K562 (cell line): ENCODE data around the gene PRDM16. TPM values are rescaled to one million over a fixed set of nuclear protein-coding genes. Genes with fewer than 3 reads are reported as not detected.

Experiments
- ATAC-seq: fragments of 200-7000 bp; cut with Tn5 transposase; 3 replicates; pipeline ENCODE4 v1.9.1; 2020; ENCODE audit warnings: moderate library complexity
- BruUV-seq: library from RNA; stranded (reverse); fragments of 400-500 nt; replicated peaks from 2 replicates; lab custom pipeline; 2021; lab: Mats Ljungman, UMichigan
- CTCF ChIA-PET: fragments of 300-600 bp; formaldehyde crosslinking; extraction: SDS; loops from one replicate; lab custom pipeline; 2021; ENCODE audit warnings: low intra/inter-chr PET ratio; lab: Yijun Ruan, JAX
- POLR2A ChIA-PET: fragments of 300-600, 350-650 bp; sonication (Branson Sonifier 250); formaldehyde crosslinking; extraction: SDS; loops from one replicate; lab custom pipeline; 2021; ENCODE audit warnings: antibody characterized with exemption, inconsistent platforms; lab: Yijun Ruan, JAX
- DNase-seq, 4 experiments: peaks; one replicate each; pipeline versions ENCODE4 v3.0.0 to v3.0.0-alpha.2; 2011 to 2018; ENCODE audit warnings: low spot score in 3 of 4, mixed read lengths in 3 of 4; ENCODE audit errors: extremely low read depth in 1 of 4
- FAIRE-seq: peaks from 2 replicates; lab custom pipeline; 2011; peaks lifted over from hg19 to GRCh38; lab: Jason Lieb, UNC
- H2AFZ ChIP-seq: 2 replicates; pipeline ENCODE4 v1.6.0; 2011; ENCODE audit warnings: low read depth, low read length, control low read depth, inconsistent platforms
- H3K27ac ChIP-seq: fragments of 200-600 bp; 3 replicates; pipeline ENCODE4 v1.8.0; 2011; ENCODE audit warnings: low read depth, mild to moderate bottlenecking, control low read depth, inconsistent platforms, low read length, moderate library complexity, mixed read lengths; ENCODE audit errors: extremely low read depth
- H3K27me3 ChIP-seq, 2 experiments: fragments of 300-600 bp in 1 of 2; 2 replicates in 1 of 2; 3 replicates in 1 of 2; pipeline versions ENCODE4 v1.6.0 to v1.8.0; 2011; ENCODE audit warnings: inconsistent platforms in 2 of 2, low read length in 2 of 2, mild to moderate bottlenecking in 1 of 2, mixed read lengths in 1 of 2, moderate library complexity in 1 of 2; ENCODE audit not compliant: control insufficient read depth in 2 of 2, insufficient read depth in 2 of 2
- H3K36me3 ChIP-seq: fragments of 300-600 bp; 3 replicates; pipeline ENCODE4 v1.8.0; 2011; ENCODE audit warnings: mild to moderate bottlenecking, low read length, inconsistent platforms; ENCODE audit not compliant: control insufficient read depth, insufficient read depth
- H3K4me1 ChIP-seq, 2 experiments: fragments of 200-600 bp in 1 of 2; replicated peaks in 1 of 2; 2 replicates in 1 of 2; 3 replicates in 1 of 2; pipeline versions ENCODE4 v1.5.1 to v1.8.0; 2011; ENCODE audit warnings: inconsistent platforms in 2 of 2, low read length in 2 of 2, mild to moderate bottlenecking in 1 of 2, mixed read lengths in 1 of 2, moderate library complexity in 1 of 2; ENCODE audit not compliant: control insufficient read depth in 2 of 2, insufficient read depth in 2 of 2
- H3K4me2 ChIP-seq: 2 replicates; pipeline ENCODE4 v1.6.1; 2011; ENCODE audit warnings: low read length, control low read depth, inconsistent platforms, mixed read lengths; ENCODE audit not compliant: insufficient read depth
- H3K4me3 ChIP-seq: fragments of 200-600 bp; sonication (generic), shearing (Covaris generic); 2 replicates; pipeline ENCODE4 v1.5.1; 2016; ENCODE audit warnings: control low read depth, inconsistent platforms
- H3K79me2 ChIP-seq: fragments of 200-600 bp; 3 replicates; pipeline ENCODE4 v1.8.0; 2011; ENCODE audit warnings: low read length, inconsistent platforms; ENCODE audit not compliant: control insufficient read depth, insufficient read depth
- H3K9ac ChIP-seq, 2 experiments: 2 replicates each; pipeline versions ENCODE4 v1.6.0 to v1.6.1; 2011; ENCODE audit warnings: low read depth in 2 of 2, low read length in 2 of 2, control low read depth in 1 of 2, inconsistent platforms in 1 of 2, mild to moderate bottlenecking in 1 of 2, mixed read lengths in 1 of 2; ENCODE audit not compliant: insufficient read depth in 1 of 2
- H3K9me1 ChIP-seq: one replicate; pipeline ENCODE4 v1.6.0; 2011; ENCODE audit warnings: inconsistent platforms, mild to moderate bottlenecking, low read length, moderate library complexity; ENCODE audit not compliant: control insufficient read depth, insufficient read depth
- H3K9me3 ChIP-seq: replicated peaks from 2 replicates; pipeline ENCODE4 v1.5.1; 2011; ENCODE audit warnings: low read depth, low read length, inconsistent platforms; ENCODE audit not compliant: control insufficient read depth, insufficient read depth
- H4K20me1 ChIP-seq: replicated peaks from 2 replicates; pipeline ENCODE4 v1.6.1; 2011; ENCODE audit warnings: low read length, inconsistent platforms, mixed read lengths; ENCODE audit not compliant: control insufficient read depth, insufficient read depth
- ATF3 ChIP-seq, 2 experiments: fragments of 450-650 bp in 1 of 2; sonication (generic) in 1 of 2; formaldehyde crosslinking in 1 of 2; IDR thresholded peaks in 1 of 2; conservative IDR thresholded peaks in 1 of 2; 2 replicates each; pipeline versions ENCODE4 v1.6.1 to v1.8.1; 2016 to 2023; ENCODE audit warnings: mild to moderate bottlenecking in 2 of 2, moderate library complexity in 2 of 2, inconsistent platforms in 1 of 2, missing genetic modification reagents in 1 of 2
- E2F5 ChIP-seq: sonication (generic); formaldehyde crosslinking; IDR thresholded peaks from 2 replicates; pipeline ENCODE4 v1.8.0; 2022; ENCODE audit warnings: mild to moderate bottlenecking, missing genetic modification reagents
- ELK1 ChIP-seq: sonication (generic); formaldehyde crosslinking; IDR thresholded peaks from 2 replicates; pipeline ENCODE4 v1.8.1; 2022; ENCODE audit warnings: missing genetic modification reagents
- ETV5 ChIP-seq: sonication (generic); formaldehyde crosslinking; IDR thresholded peaks from 2 replicates; pipeline ENCODE4 v1.4.0; 2020; ENCODE audit warnings: low read depth, mild to moderate bottlenecking, missing genetic modification reagents
- HIVEP1 ChIP-seq: fragments of 250-450 bp; sonication (Bioruptor Pico); IDR thresholded peaks from 2 replicates; pipeline ENCODE4 v1.4.0; 2020; ENCODE audit warnings: mild to moderate bottlenecking
- IRF1 ChIP-seq: sonication (generic); formaldehyde crosslinking; IDR thresholded peaks from 2 replicates; pipeline ENCODE4 v1.8.0; 2022; ENCODE audit warnings: missing genetic modification reagents, mild to moderate bottlenecking, borderline replicate concordance
- NCOA1 ChIP-seq: fragments of 450-650 bp; IDR thresholded peaks from 2 replicates; pipeline ENCODE4 v1.6.1; 2016; ENCODE audit warnings: low read depth
- NFE2L1 ChIP-seq: fragments of 450-650 bp; IDR thresholded peaks from 2 replicates; pipeline ENCODE4 v1.6.1; 2016; ENCODE audit warnings: missing genetic modification characterization, low read depth, mild to moderate bottlenecking, missing compliant biosample characterization, moderate library complexity, borderline replicate concordance
- NR4A1 ChIP-seq, 2 experiments: fragments of 250-450 bp in 1 of 2; fragments of 450-650 bp in 1 of 2; sonication (Bioruptor Pico) in 1 of 2; IDR thresholded peaks; 2 replicates each; pipeline versions ENCODE4 v1.4.0 to v1.6.1; 2016 to 2020; ENCODE audit warnings: mild to moderate bottlenecking in 2 of 2, missing compliant biosample characterization in 1 of 2, missing genetic modification characterization in 1 of 2, moderate library complexity in 1 of 2
- NUFIP1 ChIP-seq: fragments of 450-650 bp; IDR thresholded peaks from 2 replicates; pipeline ENCODE4 v1.6.1; 2018; ENCODE audit not compliant: partially characterized antibody
- PRMT5 ChIP-seq: sonication (generic); formaldehyde crosslinking; IDR thresholded peaks from 2 replicates; pipeline ENCODE4 v1.5.0; 2020; ENCODE audit warnings: missing genetic modification reagents
- RCOR1 ChIP-seq, 2 experiments: IDR thresholded peaks; 2 replicates each; pipeline ENCODE4 v1.6.1; 2012; ENCODE audit warnings: low read depth in 2 of 2, low read length in 2 of 2, borderline replicate concordance in 1 of 2, improper control_type of control experiment in 1 of 2
- THRAP3 ChIP-seq: fragments of 450-650 bp; IDR thresholded peaks from 2 replicates; pipeline ENCODE4 v1.6.1; 2016; ENCODE audit warnings: mild to moderate bottlenecking, inconsistent platforms, borderline replicate concordance
- XRCC4 ChIP-seq: IDR thresholded peaks from one replicate; pipeline ENCODE4 v1.6.1; 2011; ENCODE audit not compliant: insufficient read depth, insufficient read length; ENCODE audit errors: extremely low read depth
- ZNF212 ChIP-seq: fragments of 450-650 bp; formaldehyde crosslinking; IDR thresholded peaks from 2 replicates; pipeline ENCODE4 v1.4.0; 2020; ENCODE audit warnings: mild to moderate bottlenecking
- WGBS: fragments of 100-300 bp; shearing (Covaris generic); methylation state at CpG from one replicate; pipeline ENCODE4 v1.1.6; 2016; ENCODE audit warnings: low coverage, mixed read lengths; ENCODE audit not compliant: insufficient coverage; ENCODE audit errors: missing lambda C conversion rate; 5-methylcytosine and 5-hydroxymethylcytosine counted together
- in situ Hi-C: fragments of 300-500 bp; cut with MboI; formaldehyde crosslinking; loops from 4 replicates; pipeline ENCODE4 v1.15.0; 2018; ENCODE audit warnings: inconsistent platforms, mixed read lengths
- intact Hi-C: fragments of 100-400 bp; cut with micrococcal nuclease; formaldehyde crosslinking; loops from 2 replicates; pipeline ENCODE4 v1.14.2; 2022
- polyA plus RNA-seq, 8 experiments: library from polyadenylated mRNA; depleted of rRNA in 4 of 8; stranded (reverse) in 5 of 8; unstranded in 3 of 8; fragments of >200 nt; fragmentation: Nextera tagmentation in 2 of 8; fragmentation: Illumina TruSeq in 1 of 8; extraction: Ambion mirVana in 2 of 8; extraction: Trizol in 1 of 8; gene quantifications; 2 replicates each; pipeline versions ENCODE4 v1.2.1 to v1.2.3, GENCODE V29; 2011 to 2014; ENCODE audit warnings: inconsistent platforms in 1 of 8, missing spikeins in 1 of 8
- total RNA-seq, 7 experiments: library from RNA; depleted of rRNA in 6 of 7; stranded (reverse); fragments of >200 nt in 6 of 7; fragmentation: Illumina TruSeq in 2 of 7; extraction: Trizol in 2 of 7; gene quantifications; 2 replicates each; pipeline versions ENCODE4 v1.2.1 to v1.2.3, GENCODE V29; 2011 to 2021; ENCODE audit warnings: low replicate concordance in 1 of 7

PRDM16 gene
- total and polyA plus RNA-seq, 9 of the 15 experiments (the other 6 are each of a cell fraction or from before 2014, with no cell fraction given), result 0.10 to 0.27 TPM; not detected in 7

GRCh38 chr1:3051270-3052268 is 17.4 kb upstream of the PRDM16 start:
- DNase-seq (no peak), FAIRE-seq (no peak), ATAC-seq (no peak)
- CTCF ChIA-PET, result no interaction called here
- Histone ChIP-seq H3K36me3 (no peaks in the 10 kb centered on the region), H3K9ac (no peak overlapping the region), H3K4me3 (no peak overlapping the region), H2AFZ (no peak overlapping the region), H3K4me2 (no peak overlapping the region), H4K20me1 (no peaks in the 10 kb centered on the region), H3K79me2 (no peaks in the 10 kb centered on the region), H3K4me1 (no peaks in the 10 kb centered on the region), H3K9me3 (no peaks in the 10 kb centered on the region), H3K27me3 (peaks cover 0 to 9% of the 10 kb centered on the region in 2 experiments; a peak in 1 of 5 replicates), H3K27ac (no peak overlapping the region), H3K9me1 (no peaks in the 10 kb centered on the region)
- POLR2A ChIA-PET, result no interaction called here
- no TSS peak for BruUV-seq
- WGBS, result 7% methylated on average over 1 of the region's 3 CpGs
- intact Hi-C loops (no loop called here), in situ Hi-C loops (no loop called here)
- TF ChIP-seq XRCC4 (no peak), ELK1 (CRISPR knock-in tag) (no peak), ZNF212 (CRISPR knock-in tag) (no peak), THRAP3 (no peak), NR4A1 (CRISPR knock-in tag; IDR thresholded peaks at IDR 0.05) (no peak), NR4A1 (tag; IDR thresholded peaks at IDR 0.05) (no peak), HIVEP1 (CRISPR knock-in tag) (no peak), NFE2L1 (tag) (no peak), ATF3 (IDR thresholded peaks at IDR 0.05) (no peak), ATF3 (CRISPR knock-in tag; conservative IDR thresholded peaks at IDR 0.05) (no peak), PRMT5 (CRISPR knock-in tag) (no peak), RCOR1 (IDR thresholded peaks at IDR 0.05; ENCODE audit: borderline replicate concordance in 1 of 2, low read depth in 2 of 2, low read length in 2 of 2) (no peak), IRF1 (CRISPR knock-in tag) (no peak), ETV5 (CRISPR knock-in tag) (no peak), E2F5 (CRISPR knock-in tag) (no peak), NCOA1 (no peak), NUFIP1 (no peak)
